ENCODE data around the gene NRF1. TPM values are rescaled to one million over a fixed set of nuclear protein-coding genes. Genes with fewer than 3 reads are reported as not detected.

Gene NRF1
- total RNA-seq, 1 experiment from 2014 or later = 19.3 TPM

DNA sequence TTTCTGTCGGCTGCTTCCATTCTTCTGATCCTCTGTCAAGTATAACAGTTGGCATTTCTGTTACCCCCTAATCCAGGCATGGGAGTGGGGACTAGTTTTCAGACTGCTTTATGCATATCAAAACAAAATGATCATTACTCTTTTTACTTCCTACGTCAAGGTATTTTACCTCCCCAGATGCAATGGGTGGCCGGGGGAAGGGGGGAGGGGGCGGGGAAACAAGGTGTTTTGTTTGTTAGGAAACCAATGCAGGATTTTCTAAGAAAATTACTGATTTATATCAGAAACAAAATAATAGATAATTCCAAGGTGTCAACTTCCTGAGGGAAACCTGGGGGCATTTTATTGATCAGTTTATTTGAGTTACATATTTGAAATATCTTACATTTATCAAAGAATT, 66.3 kb downstream of the NRF1 start:
- Histone ChIP-seq H3K27me3 (ENCODE audit: insufficient read depth, low read length) (no peaks in the 10 kb centered on the region), H3K4me1 (ENCODE audit: insufficient read depth, low read length) (no peaks in the 10 kb centered on the region), H3K23ac (ENCODE audit: insufficient read length, low read depth, low read length) (no peak overlapping the region), H3K9ac (ENCODE audit: extremely low read depth, insufficient read length, low read length) (no peak overlapping the region), H3K18ac (ENCODE audit: insufficient read length, low read depth, low read length) (no peak overlapping the region), H3K23me2 (ENCODE audit: insufficient read length, low read depth, low read length, poor library complexity, severe bottlenecking) (no peaks in the 10 kb centered on the region), H3K4ac (ENCODE audit: low read depth, low read length) (no peak overlapping the region), H2BK12ac (ENCODE audit: insufficient read length, low read depth, low read length) (no peak overlapping the region), H3K27ac (ENCODE audit: insufficient read length, low read depth, low read length) (peak overlapping the region; percentile 52), H3K9me3 (ENCODE audit: control insufficient read depth, low read depth, low read length) (peaks cover 8% of the 10 kb centered on the region), H3K14ac (ENCODE audit: insufficient read depth, low read length) (no peak overlapping the region), H3K56ac (ENCODE audit: insufficient read length, low read depth, low read length) (no peak overlapping the region), H3T11ph (ENCODE audit: low read length) (no peak overlapping the region), H4K8ac (replicated peaks; ENCODE audit: insufficient read length, low read depth, low read length) (no peak overlapping the region), H4K20me1 (ENCODE audit: control insufficient read depth, insufficient read depth, insufficient read length) (no peaks in the 10 kb centered on the region), H2AK5ac (ENCODE audit: insufficient read length, low read length) (no peak overlapping the region), H2AFZ (ENCODE audit: low read length) (no peak overlapping the region), H4K5ac (ENCODE audit: insufficient read length, low read depth, low read length) (no peak overlapping the region), H3K79me1 (ENCODE audit: insufficient read depth, low read depth, low read length, poor library complexity, severe bottlenecking) (no peaks in the 10 kb centered on the region), H3K4me2 (ENCODE audit: insufficient read depth, insufficient read length, low read length) (no peak overlapping the region), H2BK15ac (ENCODE audit: low read depth, low read length) (no peak overlapping the region), H2BK20ac (ENCODE audit: low read depth, low read length, poor library complexity, severe bottlenecking) (no peak overlapping the region), H2BK5ac (ENCODE audit: insufficient read length, low read length) (no peak overlapping the region), H2BK120ac (ENCODE audit: low read depth, low read length, poor library complexity, severe bottlenecking) (no peak overlapping the region), H4K91ac (ENCODE audit: insufficient read length, low read depth, low read length) (no peak overlapping the region), H3K79me2 (ENCODE audit: insufficient read depth, low read length) (no peaks in the 10 kb centered on the region)
- H3K4me3 Mint-ChIP-seq = no peak overlapping the region
- WGBS (ENCODE audit: extremely low coverage, insufficient read length, low lambda C conversion rate) = no CpG with 5 or more reads among the region's 4 CpGs
- DNase-seq = no peak
- TF ChIP-seq, protein P1, sequence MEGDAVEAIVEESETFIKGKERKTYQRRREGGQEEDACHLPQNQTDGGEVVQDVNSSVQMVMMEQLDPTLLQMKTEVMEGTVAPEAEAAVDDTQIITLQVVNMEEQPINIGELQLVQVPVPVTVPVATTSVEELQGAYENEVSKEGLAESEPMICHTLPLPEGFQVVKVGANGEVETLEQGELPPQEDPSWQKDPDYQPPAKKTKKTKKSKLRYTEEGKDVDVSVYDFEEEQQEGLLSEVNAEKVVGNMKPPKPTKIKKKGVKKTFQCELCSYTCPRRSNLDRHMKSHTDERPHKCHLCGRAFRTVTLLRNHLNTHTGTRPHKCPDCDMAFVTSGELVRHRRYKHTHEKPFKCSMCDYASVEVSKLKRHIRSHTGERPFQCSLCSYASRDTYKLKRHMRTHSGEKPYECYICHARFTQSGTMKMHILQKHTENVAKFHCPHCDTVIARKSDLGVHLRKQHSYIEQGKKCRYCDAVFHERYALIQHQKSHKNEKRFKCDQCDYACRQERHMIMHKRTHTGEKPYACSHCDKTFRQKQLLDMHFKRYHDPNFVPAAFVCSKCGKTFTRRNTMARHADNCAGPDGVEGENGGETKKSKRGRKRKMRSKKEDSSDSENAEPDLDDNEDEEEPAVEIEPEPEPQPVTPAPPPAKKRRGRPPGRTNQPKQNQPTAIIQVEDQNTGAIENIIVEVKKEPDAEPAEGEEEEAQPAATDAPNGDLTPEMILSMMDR (conservative IDR thresholded peaks at IDR 0.05) = no peak
- peak overlapping the region in 1 of 3 experiments; percentile 68; a peak in 3 of 7 replicates for H3K27ac Mint-ChIP-seq
- peaks cover 8 to 12% of the 10 kb centered on the region in 2 experiments for H3K9me3 Mint-ChIP-seq
- peaks cover 5 to 7% of the 10 kb centered on the region in 2 experiments for H3K4me1 Mint-ChIP-seq
- no peaks in the 10 kb centered on the region for H3K27me3 Mint-ChIP-seq (ENCODE audit: low read depth)
- H3K36me3 Mint-ChIP-seq (ENCODE audit: insufficient read depth in 1 of 3, low read depth in 3 of 3) = peaks cover 21 to 56% (median 36%) of the 10 kb centered on the region in 3 experiments
